SHP77 treated with DMSO at 0.1 percent for 48 hours (cell line): ENCODE results near the gene NEDD8.
"Not testable (repeated sequence)": the region's sequence is repeated elsewhere in the genome, so short reads cannot be mapped to it uniquely, and the experiment has no call there.

Experiments used
- DNase-seq: peaks from one replicate; lab custom pipeline; 2025; lab: John Stamatoyannopoulos, UW

The NEDD8 gene

GRCh38 chr14:24222987-24223386 is 9.2 kb downstream of the NEDD8 start:
- not testable (repeated sequence) for DNase-seq

GRCh38 chr14:24219521-24219920 is 12.6 kb downstream of the NEDD8 start:
- DNase-seq: no peak

- DNase-seq: no peak
These were observed 13.1 kb downstream of the NEDD8 start for GRCh38 chr14:24219080-24219479.

GRCh38 chr14:24216876-24217275 is 15.3 kb downstream of the NEDD8 start:
- not testable (repeated sequence) for DNase-seq

- no peak for DNase-seq
These were observed 15.8 kb downstream of the NEDD8 start for GRCh38 chr14:24216345-24216699.

GRCh38 chr14:24215495-24216344 is 16.4 kb downstream of the NEDD8 start, which contains the start of gene MDP1:
MDP1 (minus strand) TSS chr14:24216066; CDS start chr14:24215955, 111 bp downstream.
- peak; percentile 88 for DNase-seq

- no peak for DNase-seq
These were observed 18.1 kb downstream of the NEDD8 start for GRCh38 chr14:24213866-24214662.

DNA sequence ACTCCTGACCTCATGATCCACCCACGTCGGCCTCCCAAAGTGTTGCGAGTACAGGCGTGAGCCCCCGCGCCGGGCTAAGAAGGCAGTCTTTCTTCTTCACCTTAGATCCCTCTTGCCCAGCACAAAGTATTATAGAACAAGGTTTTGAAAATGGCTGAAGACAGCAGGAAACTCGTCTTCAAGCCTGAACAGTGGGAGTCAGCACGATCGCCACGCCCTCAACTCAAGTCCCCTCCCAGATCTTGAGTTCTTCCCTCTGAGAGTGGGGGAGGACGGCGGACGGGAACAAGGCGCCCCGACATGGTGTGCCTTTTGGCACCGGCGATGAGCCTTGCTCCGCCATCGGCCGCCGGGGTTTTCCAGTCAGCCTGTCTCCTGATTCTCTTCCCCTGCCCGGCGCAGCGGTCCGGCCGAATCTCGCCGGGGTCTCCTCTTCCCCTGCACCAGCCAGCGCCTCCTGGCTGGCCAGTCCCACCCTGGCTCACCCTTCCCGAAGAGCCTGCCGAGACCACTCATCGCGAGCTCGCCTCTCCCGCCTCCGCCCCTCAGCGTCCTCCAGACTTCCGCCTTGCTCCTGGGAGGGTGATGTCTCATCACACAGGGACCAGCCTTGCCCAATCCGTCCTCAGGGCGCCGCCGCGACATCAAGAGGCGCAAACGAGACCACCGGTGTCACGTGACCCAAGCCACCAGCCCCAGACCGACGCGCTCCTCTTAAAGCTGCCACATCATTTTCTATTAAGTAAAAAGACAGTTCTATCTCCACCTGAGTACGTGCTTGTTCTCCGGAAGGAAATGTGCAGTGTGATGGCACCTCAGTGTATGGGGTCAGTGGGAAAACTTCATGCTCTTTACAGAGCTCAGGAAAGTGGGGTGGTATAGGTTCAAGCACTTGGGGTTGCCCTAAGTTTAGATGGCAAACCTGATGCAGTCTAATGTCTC is 19.0 kb downstream of the NEDD8 start, which contains the start of gene CHMP4A:
Gene CHMP4A, minus strand, starts transcription at position 565 of the 942 bp plus-strand sequence. Its CDS starts 49 bp downstream, at position 516.
- peak; percentile 97 for DNase-seq

DNA sequence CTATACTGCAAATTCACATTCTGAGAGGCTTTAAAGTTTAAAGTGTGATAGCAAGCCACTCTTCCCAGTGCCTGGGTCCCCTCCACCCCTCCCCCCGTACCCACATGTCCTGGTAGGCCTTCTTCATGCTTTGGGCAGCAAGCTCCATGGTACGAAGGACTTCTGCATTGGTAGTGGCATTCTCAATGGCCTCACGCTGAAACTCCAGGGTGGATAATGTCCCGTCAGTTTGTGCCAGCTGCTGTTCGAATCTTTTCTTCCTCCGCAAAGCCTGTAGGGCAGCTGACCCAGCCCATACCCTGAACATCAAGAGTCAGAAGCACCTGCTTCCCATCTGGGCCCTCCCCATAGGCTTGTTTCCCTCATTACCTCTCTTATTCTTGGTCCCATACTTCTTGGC is 20.9 kb downstream of the NEDD8 start:
- no peak for DNase-seq

GRCh38 chr14:24207625-24208024 is 24.5 kb downstream of the NEDD8 start:
- no peak for DNase-seq

- DNase-seq: no peak
These were observed 25.0 kb downstream of the NEDD8 start for GRCh38 chr14:24207104-24207551.

GRCh38 chr14:24206260-24207103 is 25.7 kb downstream of the NEDD8 start:
- no peak for DNase-seq

GRCh38 chr14:24204163-24205146 is 27.7 kb downstream of the NEDD8 start:
- DNase-seq: no peak

- not testable (repeated sequence) for DNase-seq
These were observed 28.8 kb downstream of the NEDD8 start for GRCh38 chr14:24203249-24203886.

- not testable (repeated sequence) for DNase-seq
These were observed 29.6 kb downstream of the NEDD8 start for GRCh38 chr14:24202538-24202937.

DNA sequence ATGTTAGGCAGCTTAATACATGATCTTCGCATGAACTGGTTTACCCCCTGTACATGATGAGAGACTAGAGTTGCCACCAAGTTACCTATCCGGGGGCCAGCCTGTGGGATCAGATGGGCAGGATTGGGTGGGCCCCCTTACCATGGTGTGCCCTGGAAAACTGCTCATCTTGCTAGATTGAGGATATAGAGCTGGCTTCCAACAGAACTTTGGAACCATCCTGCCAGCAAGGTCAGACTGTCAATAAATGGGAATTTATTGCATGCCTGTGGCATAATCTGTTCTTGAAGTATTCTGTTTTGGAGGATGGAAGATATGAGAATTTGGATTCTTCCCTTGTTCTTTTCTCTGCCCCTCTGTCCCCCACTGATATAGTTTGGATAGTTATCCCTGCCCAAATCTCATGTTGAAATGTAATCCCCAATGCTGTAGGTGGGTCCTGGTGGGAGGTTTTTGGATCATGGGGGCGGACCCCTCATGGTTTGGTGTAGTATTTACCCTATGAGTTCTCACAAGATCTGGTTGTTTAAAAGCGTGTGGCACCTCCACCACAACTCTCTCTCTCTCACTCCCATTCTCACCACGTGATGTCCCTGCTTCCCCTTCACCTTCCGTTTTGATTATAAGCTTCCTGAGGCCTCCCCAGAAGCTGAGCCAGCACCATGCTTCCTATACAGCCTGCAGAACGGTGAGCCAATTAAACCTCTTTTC is 33.2 kb downstream of the NEDD8 start:
- DNase-seq: no peak

DNA sequence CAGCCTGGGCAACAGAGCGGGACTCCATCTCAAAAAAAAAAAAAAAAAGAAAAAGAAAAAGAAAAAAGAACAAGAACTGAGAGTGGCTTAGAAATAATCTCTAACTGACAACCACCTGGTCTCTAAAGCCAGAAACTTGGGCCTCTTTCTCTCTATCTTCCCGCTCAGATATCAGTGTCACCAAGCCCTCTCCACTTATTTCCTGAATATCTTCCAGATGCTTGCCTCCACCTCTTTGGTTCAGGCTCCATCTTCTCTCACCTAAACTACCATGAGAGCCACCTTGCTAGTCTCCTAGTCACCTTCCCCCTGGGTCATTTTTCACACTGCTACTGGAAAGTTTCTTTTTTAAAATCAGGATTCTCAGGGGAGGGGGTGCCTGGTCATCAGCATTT is 35.1 kb downstream of the NEDD8 start:
- no peak for DNase-seq
